Stimulated activated CD8-positive, alpha-beta memory T cell treated with anti-CD3 and anti-CD28 coated beads, Interleukin-4, amount 100 ng/mL, for 1 hour (primary cell): Measurements from ENCODE around the gene C5.
"Not testable (repeated sequence)": the region's sequence is repeated elsewhere in the genome, so short reads cannot be mapped to it uniquely, and the experiment has no call there.

ENCODE experiments used
- DNase-seq, 2 donors: peaks; one replicate each; pipeline ENCODE4 v3.0.0-alpha.2; 2020; ENCODE audit warnings: low read depth in 2 of 2, low spot score in 1 of 2

The C5 gene

DNA sequence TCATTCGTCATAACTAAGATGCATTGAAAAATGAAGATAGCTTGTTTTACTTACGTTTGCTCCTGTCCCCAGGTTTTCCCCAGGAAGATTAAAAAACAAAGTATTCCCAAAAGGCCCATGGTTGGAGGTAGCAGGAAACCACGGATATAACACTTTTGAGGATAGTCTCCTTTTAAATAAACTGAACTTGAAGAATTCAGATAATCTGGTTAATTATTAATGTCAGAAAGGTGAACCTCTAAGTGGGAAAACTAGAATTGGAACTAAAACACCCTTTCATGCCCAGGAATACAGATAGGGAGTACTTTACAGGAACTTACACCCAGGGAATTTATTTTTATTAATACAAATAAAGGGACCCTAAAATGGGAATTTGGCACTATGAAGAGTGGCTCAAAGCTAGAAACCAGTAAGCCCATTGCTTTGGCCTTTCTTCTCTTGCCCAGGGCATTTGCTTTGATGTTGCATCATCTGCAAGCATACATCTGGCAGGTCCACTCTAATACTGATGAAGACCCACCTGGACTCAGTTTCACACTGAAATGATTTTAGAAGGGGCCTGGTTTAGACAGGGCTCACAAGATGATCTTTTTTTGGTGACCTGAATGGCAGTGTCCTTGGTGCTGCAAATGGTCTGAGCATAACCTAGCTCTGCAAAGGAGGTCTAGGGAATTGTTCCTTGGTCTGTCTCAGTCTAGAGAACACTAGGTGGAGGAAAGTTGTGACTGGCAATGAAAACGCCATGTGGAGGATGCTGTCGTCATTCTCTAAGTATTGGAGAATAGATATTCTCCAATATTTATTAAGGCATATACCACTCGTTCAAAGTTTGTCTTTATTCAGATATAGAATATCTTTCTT lies at the start of gene C5:
Gene C5, minus strand, starts transcription at position 148 of the 861 bp plus-strand sequence. Its CDS starts 29 bp downstream, at position 119.
- DNase-seq: no peak

DNA sequence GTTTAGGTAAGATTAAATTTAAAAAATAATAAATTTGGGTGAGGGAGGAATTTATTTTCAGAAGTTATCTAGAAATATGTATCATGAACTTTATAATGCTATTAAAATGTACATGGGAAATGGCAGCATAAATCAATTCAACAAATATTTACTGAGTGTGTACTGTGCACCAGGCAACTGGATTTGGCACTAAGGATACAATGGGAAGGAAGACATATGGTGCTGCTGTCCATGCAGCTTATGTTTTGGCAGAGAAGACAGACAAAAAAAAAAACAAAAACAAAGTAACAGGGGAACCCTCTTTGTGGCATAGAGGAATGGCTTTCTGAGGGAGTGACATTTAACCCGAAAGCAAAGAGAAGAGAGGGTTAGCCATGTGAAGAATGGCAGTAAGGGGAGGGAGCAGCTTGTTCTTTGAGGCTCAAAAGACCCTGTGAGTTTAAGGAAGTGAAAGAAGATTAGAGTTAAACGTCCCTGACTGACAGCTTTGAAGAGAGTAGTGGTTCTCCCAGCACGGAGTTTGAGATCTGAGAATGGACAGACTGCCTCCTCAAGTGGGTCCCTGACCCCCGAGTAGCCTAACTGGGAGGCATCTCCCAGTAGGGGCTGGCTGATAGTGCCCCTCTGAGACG lies 48.6 kb upstream of the C5 start:
- no peak for DNase-seq

DNA sequence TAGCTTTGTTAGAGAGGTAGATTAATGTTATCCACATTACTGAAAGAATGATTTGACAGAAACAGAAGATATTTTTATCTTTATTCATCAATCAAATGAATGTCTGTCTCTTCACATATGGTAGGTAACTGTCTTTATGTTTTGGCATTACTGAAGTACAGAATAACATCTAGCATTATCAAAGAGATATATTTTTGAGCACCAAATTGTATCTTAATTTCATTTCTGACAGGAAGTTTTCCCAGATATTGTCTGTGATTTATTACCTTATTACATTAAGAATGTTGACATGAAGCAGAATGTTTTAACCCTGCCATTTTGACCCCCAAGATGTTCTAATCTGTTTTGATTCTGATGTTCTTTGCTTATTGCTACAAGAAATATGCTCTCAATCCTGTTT lies 45.0 kb upstream of the C5 start:
- DNase-seq: no peak

DNA sequence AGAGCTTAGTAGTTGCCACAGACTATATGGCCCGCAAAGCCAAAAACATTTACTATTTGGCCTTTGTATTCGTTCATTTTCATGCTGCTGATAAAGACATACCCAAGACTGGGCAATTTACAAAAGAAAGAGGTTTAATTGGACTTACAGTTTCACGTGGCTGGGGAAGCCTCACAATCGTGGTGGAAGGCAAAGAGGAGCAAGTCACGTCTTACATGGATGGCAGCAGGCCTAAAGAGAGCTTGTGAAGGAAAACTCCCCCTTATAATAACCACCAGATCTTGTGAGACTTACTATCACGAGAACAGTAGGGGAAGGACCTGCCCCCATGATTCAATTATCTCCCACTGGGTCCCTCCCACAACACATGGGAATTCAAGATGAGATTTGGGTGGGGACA lies 40.7 kb upstream of the C5 start:
- DNase-seq: not testable (repeated sequence)

DNA sequence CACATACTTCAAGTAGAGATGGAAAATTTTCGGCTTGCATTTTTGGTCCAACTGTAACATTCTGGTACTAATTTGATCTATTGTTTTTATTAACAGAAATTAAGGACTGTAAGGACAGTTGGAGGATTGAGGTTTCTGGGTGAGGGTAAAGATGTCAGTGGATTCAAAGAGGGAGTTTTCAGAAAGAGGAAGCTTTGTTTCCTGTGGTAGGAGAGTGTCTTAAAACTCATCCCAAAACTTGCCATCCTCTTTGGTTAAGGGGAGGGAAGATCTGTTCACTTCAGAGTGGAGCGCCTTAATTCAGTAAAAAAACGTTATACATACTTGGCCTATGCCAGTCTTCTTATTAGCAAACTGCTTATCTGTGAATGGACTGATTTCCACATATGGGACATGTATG lies 38.5 kb upstream of the C5 start:
- DNase-seq: no peak

DNA sequence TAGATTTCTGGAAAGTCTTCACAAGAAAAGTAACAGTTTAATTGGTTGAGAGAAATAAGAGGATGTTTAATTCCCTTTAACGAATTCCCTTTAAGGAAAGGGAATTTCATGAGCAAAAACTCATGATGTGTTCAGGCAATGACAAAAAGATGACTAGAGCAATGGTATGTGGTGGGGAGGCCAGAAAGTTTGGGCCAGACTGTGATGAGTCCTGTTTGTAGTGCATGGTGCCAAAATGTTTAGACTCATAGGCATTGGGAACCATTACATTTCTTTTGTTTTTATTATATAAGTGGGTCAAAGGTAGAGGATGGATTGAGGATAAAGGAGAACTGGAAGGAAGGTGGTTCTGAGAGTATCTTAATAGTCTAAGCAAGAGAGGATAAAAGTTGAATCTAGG lies 35.6 kb upstream of the C5 start:
- DNase-seq: no peak

DNA sequence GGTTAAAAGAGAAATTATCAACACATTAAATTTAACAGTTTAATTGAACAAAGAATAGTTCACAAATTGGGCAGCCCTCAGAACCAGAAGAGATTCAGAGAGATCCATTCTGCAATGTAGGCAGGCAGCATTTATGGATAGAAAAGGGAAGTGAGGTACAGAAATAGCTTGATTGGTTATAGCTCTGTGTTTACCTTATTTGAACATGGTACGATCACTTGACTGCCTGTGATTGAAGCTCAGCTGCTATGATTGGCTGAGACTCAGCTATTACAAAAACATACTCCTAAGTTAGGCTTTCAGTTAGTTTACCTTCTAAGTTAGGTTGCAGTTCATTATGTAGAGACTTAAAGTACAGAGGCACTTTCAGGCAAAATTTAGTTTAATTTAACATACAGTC lies 32.0 kb upstream of the C5 start:
- DNase-seq: no peak

DNA sequence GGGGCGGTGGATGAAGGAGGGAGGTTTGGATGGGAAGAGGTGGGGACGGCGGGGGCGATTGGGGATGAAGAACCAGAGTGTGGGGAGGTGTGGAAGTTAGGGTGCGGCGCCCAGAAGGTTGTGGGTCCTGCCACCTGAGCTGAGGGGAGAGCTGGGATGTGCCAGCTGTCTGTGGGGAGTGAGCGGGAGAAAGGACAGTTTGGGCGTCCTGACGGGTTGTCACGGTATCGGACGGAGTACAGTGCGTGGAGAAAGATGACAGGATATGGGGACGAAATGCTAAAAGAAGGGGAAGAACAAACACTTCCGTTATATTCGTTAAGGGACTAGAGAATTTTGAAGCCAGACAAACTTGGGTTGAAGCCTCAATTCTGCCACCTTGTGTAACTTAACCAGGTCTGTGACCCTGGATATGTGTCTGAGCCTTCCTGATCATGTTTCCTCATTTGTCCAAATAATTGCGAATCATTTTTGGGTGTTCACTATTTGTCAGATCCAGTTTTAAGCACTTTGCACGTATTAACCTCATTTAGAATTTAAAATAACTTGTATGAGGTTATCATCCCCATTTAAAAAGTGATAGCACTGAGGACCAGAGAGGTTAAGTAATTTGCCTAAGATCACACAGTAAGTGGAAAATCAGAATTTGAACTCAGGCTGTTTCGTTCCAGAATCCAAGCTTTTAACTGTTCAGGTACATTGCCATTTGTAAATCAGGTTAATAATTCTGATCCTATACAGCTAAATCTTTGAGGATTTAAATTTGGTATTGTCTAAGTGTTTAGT lies 25.4 kb upstream of the C5 start:
- DNase-seq: no peak

DNA sequence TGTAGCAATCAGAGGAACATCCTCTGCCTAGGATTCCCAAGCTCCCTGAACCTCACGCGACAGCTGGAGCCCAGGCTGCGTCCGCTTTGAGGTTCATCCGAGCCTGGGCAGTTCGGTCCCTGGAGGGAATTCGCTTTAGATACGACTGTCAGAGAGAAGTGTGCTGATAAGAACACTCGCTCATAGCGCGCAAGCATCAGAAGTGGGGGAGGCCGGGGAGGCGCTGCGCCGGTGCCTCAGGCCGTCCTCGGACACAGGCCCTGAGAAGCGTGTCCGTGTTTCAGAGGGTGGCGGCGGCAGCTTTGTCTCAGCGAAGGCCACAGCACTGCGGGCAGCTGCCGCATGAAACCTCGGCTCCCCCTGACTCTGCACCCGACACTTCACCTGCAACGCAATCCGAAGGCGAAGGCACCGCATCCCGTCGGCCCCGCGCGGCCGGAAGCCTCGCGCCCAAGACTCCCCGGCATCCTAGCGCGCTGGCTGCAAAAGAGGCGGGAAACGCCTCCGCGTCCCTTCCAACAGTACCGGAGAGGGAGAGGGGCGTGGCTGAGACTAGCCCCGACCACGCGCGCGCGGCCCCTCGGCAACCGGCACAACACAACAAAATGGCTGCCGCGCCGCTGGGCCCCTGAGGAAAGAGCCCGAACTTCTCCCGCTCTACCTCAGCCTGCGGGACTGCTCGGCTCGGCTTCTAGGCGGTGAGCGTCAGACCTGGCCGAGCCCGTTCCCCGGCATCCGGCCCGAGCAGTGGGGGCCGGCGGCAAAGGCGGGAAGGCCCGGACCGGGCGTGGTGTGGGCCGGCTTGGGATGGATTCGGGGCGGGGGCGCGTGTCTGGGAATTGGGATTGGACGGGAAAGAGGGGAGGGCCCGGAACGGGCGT lies 24.5 kb upstream of the C5 start, which contains the start of gene CNTRL:
Gene CNTRL, plus strand, starts transcription at position 586 of the 881 bp plus-strand sequence. CDS start 13,372 bp downstream, outside the sequence.
- DNase-seq: peak; percentile 50 to 65

DNA sequence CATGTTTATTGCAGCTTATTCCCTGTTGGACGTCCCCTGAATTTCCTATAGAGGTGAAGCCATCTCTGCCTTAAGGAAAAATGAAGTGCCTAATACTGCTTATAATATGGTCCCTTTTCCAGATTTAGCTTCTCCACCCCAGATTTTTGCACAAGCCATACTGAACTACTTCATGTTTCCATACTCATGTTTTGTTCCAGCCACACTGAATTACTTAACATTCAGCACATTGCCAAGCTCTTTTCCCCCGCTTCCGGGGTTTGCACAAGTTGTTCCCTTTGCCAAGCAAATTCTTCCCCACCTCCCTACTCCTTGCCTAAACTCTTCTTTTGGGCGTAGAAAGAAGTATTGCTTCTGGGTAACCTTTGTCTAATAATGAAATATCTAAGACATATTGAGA lies 23.0 kb upstream of the C5 start:
- DNase-seq: no peak

DNA sequence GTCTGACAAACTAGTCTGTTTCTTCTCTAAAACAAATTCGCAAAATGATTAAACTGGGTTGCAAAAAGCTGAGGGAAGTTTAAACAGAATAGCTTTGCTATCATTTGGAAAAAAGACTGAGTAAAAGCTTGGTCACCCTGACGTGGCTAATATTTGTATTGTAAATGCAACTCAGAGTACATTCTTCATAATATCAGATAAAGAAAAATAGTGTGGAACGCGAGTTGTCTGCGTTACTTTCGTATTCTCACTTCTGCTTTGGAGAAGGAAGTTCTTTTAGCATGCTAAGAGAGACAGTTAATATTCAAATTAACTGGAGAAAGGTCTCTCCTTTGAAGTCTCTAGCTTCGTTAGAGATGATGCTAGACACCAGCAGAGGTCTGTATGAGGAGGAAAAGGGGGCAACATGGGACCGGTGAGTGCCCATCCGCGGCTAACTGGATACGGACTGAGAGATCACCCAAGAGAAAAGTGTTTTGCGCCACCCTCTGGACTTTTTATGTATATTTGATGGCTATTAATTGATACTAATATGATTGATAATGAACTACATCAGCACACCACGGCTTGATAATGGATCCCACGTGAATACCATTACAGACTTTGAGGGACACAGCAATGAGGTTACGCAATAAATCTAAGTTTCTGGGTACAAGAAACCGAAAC lies 21.8 kb upstream of the C5 start:
- no peak for DNase-seq

DNA sequence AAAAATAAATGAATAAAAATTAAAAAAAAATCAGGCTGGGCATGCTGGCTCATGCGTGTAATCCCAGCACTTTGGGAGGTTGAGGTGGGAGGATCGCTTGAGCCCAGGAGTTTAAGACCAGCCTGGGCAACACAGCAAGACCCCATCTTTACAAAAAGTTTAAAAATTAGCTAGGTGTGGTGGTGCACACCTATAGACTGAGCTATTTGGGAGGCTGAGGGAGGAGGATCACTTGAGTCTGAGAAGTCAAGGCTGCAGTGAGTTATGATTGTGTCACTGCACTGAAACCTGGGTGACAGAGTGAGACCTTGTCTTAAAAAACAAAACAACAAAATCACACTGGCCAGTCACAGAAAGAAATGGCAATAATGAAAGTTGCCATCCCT lies 21.3 kb upstream of the C5 start:
- DNase-seq: no peak

DNA sequence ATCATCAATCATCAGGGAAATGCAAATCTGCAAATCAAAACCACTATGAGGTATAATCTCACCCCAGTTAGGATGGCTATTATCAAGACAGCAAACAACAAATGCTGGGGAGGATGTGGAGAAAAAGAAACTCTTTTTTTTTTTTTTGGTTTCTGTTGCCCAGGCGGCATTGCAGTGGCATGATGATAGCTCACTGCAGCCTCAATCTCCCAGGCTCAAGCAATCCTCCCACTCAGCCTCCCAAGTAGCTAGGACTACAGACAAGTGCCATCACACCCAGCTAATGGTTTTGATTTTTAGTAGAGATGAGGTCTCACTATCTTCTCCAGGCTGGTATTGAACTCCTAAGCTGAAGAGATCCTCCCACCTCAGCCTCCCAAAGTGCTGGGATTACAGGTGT lies 19.3 kb upstream of the C5 start:
- DNase-seq: no peak

DNA sequence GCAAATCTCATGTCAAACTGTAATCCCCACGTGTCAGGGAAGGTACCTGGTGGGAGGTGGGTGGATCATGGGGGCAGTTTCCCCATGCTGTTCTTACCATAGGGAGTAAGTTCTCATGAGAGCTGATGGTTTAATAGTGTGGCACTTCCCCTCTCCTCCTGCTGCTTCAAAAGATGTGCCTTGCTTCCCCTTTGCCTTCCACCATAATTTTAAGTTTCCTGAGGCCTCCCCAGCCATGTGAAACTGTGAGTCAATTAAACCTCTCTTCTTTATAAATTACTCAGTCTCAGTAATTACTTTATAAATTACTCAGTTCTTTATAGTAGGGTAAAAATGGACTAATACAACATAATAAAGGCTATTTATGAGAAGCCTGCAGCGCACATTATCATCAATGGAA lies 17.6 kb upstream of the C5 start:
- no peak for DNase-seq

DNA sequence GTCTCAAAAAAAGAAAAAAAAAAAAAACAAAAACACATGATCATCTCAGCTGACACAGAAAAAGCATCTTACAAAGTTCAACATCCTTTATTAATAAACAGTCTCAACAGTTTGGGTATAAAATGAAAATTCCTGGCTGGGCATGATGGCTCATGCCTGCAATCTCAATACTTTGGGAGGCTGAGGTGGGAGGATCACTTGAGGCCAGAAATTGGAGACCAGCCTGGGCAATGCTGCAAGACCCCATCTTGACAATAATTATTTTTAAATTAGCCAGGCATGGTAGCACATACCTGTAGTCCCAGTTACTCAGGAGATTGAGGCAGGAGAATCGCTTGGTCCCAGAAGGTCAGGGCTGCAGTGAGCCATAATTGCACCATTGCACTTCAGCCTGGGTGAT lies 16.8 kb upstream of the C5 start:
- no peak for DNase-seq

DNA sequence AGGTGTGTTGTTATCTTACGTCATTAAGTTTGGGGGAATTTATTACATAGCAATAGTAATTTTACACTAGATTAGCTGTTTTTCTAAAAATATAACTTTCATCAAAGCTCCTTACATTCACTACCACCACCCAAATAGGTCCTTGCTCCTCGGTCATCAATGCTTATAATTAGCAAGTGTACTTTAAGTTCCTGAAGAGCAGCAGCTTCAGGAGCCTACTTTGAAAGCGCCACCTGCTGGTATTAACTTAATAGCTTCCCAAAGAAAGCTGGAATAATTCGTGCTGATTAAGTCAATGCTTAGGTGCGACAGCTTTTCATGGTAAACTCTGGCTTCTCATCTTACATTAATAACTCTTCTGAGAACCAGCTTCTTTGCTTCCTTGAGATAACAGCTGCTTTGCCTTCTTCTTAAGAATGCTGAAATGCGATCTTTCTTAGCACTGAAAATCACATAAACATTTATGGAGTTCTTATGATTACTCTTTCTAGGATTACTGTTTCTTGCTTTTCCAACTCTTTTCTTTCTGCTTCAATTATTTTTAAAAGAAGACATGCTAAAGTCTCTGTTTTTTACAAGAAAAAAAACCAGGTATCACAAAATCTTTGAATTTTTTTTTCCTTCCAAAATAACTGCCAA lies 10.0 kb upstream of the C5 start:
- no peak for DNase-seq

DNA sequence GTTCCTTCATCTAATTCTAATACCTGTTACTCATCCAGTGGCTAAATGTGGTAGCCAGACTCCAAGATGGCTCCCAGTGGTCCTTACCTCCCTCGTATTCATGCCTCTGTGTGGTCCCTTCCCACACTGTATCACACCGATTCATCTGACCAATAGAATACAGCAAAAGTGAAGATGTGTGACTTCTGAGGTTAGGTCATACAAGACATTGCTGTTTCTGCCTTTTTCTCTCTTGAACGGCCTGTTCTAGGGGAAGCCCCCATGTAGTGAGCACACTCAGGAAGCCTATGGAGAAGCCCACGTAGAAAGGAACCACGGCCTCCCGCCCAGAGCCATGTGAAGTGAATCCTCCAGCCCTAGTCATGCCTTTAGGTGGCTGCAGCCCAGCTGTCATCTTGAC lies 9.4 kb upstream of the C5 start:
- DNase-seq: no peak

DNA sequence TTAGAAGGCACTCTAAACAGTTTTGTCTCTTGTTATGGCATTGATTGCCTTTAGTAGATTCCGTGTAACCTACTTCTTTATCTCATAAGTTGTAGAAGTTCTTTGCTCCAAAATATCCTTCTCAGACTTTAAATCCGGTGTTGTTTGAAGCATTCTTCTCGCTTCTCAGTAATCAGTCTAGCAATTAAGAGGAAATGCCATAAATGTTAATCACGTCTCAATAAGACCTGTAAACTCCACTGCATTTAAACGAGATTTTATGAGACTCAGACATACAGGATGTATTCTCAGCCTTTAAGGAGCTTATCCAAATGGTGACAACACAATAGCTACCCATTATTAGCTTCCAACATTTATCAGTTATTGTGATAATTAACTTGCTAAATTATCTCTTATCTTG lies 7.7 kb upstream of the C5 start:
- DNase-seq: no peak

DNA sequence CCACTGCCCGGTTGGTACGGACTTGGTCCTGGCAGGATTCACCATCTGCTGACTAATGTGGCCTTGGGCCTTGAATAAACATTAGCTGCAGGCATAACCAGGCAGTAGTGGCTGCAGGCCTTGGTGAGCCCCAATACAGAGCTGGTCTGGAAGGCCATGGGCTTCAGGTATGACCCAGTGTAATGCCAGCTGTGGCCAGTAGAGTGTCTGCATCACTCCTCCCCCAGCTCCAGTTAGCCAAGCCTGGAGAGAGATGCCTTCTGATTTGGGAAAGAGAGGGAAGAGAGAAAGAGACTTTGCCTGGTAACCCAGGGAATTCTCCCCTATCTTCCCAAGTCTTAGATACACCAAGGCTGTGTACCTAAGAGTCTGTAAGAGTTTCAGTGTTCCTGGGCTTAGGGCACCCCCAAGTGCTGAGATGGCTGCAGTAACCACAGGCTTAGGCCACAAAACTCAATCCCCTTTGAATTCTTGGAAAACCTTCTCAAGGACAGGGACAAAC lies 5.6 kb upstream of the C5 start:
- no peak for DNase-seq

DNA sequence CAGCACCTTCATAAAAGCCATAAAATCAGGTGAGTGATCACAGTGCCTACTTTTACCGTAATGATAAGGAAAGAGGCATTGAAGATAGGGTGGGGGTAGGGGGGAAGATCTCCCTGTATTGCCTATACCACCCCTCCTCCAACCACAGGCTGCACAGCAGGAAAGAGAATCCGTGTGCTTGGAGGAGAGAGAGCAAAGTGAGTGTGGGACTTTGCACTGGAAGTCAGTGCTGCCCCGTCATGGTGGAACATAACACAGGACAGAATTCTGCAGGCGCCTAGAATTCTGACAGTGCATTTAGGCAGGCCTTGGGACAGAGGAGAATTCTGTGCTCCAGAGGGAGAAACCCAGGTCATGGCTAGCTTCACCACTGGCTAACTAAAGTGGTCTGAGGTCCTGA lies 3.5 kb upstream of the C5 start:
- DNase-seq: no peak
